HG03469 (cell line): ENCODE results near the gene IL20RB.
"Not testable (repeated sequence)": the region's sequence is repeated elsewhere in the genome, so short reads cannot be mapped to it uniquely, and the experiment has no call there.

Experiments used
- ATAC-seq: cut with Tn5 transposase; IDR thresholded peaks from one replicate; pipeline ENCODE4 v1.9.1; 2021; ENCODE audit warnings: mild to moderate bottlenecking, moderate library complexity, moderate number of reproducible peaks; ENCODE audit not compliant: unreplicated experiment

Gene IL20RB

GRCh38 chr3:136942803-136943202, 15.0 kb upstream of the IL20RB start:
- ATAC-seq = no peak

GRCh38 chr3:136943436-136943835, 14.3 kb upstream of the IL20RB start:
- no peak for ATAC-seq

- ATAC-seq = no peak
Observed at GRCh38 chr3:136946978-136947377, 10.8 kb upstream of the IL20RB start.

- ATAC-seq = no peak
Observed at GRCh38 chr3:136947477-136947876, 10.3 kb upstream of the IL20RB start.

GRCh38 chr3:136949146-136949545, 8.6 kb upstream of the IL20RB start:
- ATAC-seq = no peak

- ATAC-seq = no peak
Observed at GRCh38 chr3:136949708-136950107, 8.1 kb upstream of the IL20RB start.

GRCh38 chr3:136950623-136951022, 7.2 kb upstream of the IL20RB start:
- no peak for ATAC-seq

- no peak for ATAC-seq
Observed at GRCh38 chr3:136952292-136952691, 5.5 kb upstream of the IL20RB start.

- no peak for ATAC-seq
Observed at GRCh38 chr3:136954251-136954650, 3.5 kb upstream of the IL20RB start.

GRCh38 chr3:136954980-136955780, 2.6 kb upstream of the IL20RB start:
- no peak for ATAC-seq

- no peak for ATAC-seq
Observed at GRCh38 chr3:136955813-136956212, 2.0 kb upstream of the IL20RB start.

GRCh38 chr3:136956971-136957370, 812 bp upstream of the IL20RB start:
- no peak for ATAC-seq

- ATAC-seq = no peak
Observed at GRCh38 chr3:136958939-136959338, 1.2 kb downstream of the IL20RB start.

GRCh38 chr3:136959599-136959998, 1.8 kb downstream of the IL20RB start:
- ATAC-seq = no peak

GRCh38 chr3:136960838-136961836, 3.4 kb downstream of the IL20RB start:
- no peak for ATAC-seq

- no peak for ATAC-seq
Observed at GRCh38 chr3:136962927-136963326, 5.1 kb downstream of the IL20RB start.

- not testable (repeated sequence) for ATAC-seq
Observed at GRCh38 chr3:136969539-136969938, 11.8 kb downstream of the IL20RB start.

- no peak for ATAC-seq
Observed at GRCh38 chr3:136973352-136973751, 15.6 kb downstream of the IL20RB start.

GRCh38 chr3:136974670-136975069, 16.9 kb downstream of the IL20RB start:
- ATAC-seq = no peak

GRCh38 chr3:136979204-136979603, 21.4 kb downstream of the IL20RB start:
- ATAC-seq = no peak

GRCh38 chr3:136979684-136980083, 21.9 kb downstream of the IL20RB start:
- no peak for ATAC-seq

- ATAC-seq = no peak
Observed at GRCh38 chr3:136982033-136982432, 24.2 kb downstream of the IL20RB start.
